Caco-2 (cell line): Measurements from ENCODE around the gene ALG12. TPM values are rescaled to one million over a fixed set of nuclear protein-coding genes. Genes with fewer than 3 reads are reported as not detected.

Experiments used
- BruUV-seq: library from RNA; stranded (reverse); fragments of 400-500 nt; replicated peaks from 2 replicates; lab custom pipeline; 2021; lab: Mats Ljungman, UMichigan
- CTCF ChIA-PET: fragments of 300-600 bp; sonication (Branson Sonifier 250); formaldehyde crosslinking; loops from one replicate; lab custom pipeline; 2022; ENCODE audit warnings: antibody characterized with exemption; lab: Charles Lee
- POLR2A ChIA-PET: fragments of 300-600 bp; sonication (Branson Sonifier 250); formaldehyde crosslinking; loops from one replicate; lab custom pipeline; 2022; ENCODE audit warnings: antibody characterized with exemption; lab: Charles Lee
- DNase-seq, 2 experiments: peaks; one replicate each; pipeline versions ENCODE4 v3.0.0 to v3.0.0-alpha.2; 2020 to 2022
- H3K27me3 ChIP-seq: replicated peaks from 2 replicates; pipeline ENCODE4 v1.6.0; 2011; ENCODE audit warnings: low read length; ENCODE audit not compliant: control insufficient read depth, insufficient read depth
- H3K36me3 ChIP-seq: 2 replicates; pipeline ENCODE4 v1.5.1; 2011; ENCODE audit warnings: low read length; ENCODE audit not compliant: control insufficient read depth, insufficient read depth
- H3K4me1 ChIP-seq: fragments of 250-450 bp; sonication (Bioruptor Pico); 2 replicates; pipeline ENCODE4 v1.5.1; 2020; ENCODE audit warnings: mild to moderate bottlenecking
- H3K4me3 ChIP-seq: 2 replicates; pipeline ENCODE4 v1.5.1; 2011; ENCODE audit warnings: low read depth, mild to moderate bottlenecking, control low read depth, low read length
- H3K9me3 ChIP-seq: fragments of 250-450 bp; sonication (Bioruptor Pico); 2 replicates; pipeline ENCODE4 v1.5.1; 2020; ENCODE audit warnings: mild to moderate bottlenecking, moderate library complexity
- H3K27ac Mint-ChIP-seq: one replicate; pipeline ENCODE4 v1.8.0; 2022; ENCODE audit warnings: mixed read lengths; ENCODE audit not compliant: unreplicated experiment
- H3K27me3 Mint-ChIP-seq: one replicate; pipeline ENCODE4 v1.8.0; 2022; ENCODE audit warnings: mixed read lengths; ENCODE audit not compliant: insufficient read depth, unreplicated experiment
- H3K36me3 Mint-ChIP-seq: one replicate; pipeline ENCODE4 v1.8.0; 2022; ENCODE audit warnings: mild to moderate bottlenecking, mixed read lengths; ENCODE audit not compliant: insufficient read depth, unreplicated experiment
- H3K4me1 Mint-ChIP-seq: one replicate; pipeline ENCODE4 v1.8.0; 2022; ENCODE audit warnings: low read depth, mixed read lengths; ENCODE audit not compliant: unreplicated experiment
- H3K4me3 Mint-ChIP-seq: one replicate; pipeline ENCODE4 v1.8.0; 2022; ENCODE audit warnings: mild to moderate bottlenecking, moderate library complexity, mixed read lengths; ENCODE audit not compliant: unreplicated experiment
- H3K9me3 Mint-ChIP-seq: one replicate; pipeline ENCODE4 v1.8.0; 2022; ENCODE audit warnings: mixed read lengths; ENCODE audit not compliant: unreplicated experiment
- intact Hi-C: fragments of 100-400 bp; cut with micrococcal nuclease; formaldehyde crosslinking; loops from one replicate; pipeline ENCODE4 v1.10.0; 2022; ENCODE audit not compliant: unreplicated experiment
- total RNA-seq: library from RNA; stranded (reverse); gene quantifications from 2 replicates; pipeline ENCODE4 v1.2.3, GENCODE V29; 2022
- TF ChIP-seq, protein P1 (sequence below), 2 experiments: fragments of 200-600 bp in 1 of 2; IDR thresholded peaks; 1 replicate in 1 of 2; 2 replicates in 1 of 2; pipeline versions ENCODE4 v1.5.1 to v1.8.0; 2011 to 2022; ENCODE audit warnings: antibody characterized with exemption in 1 of 2, control low read depth in 1 of 2, inconsistent platforms in 1 of 2, low read depth in 1 of 2, low read length in 1 of 2, mild to moderate bottlenecking in 1 of 2, moderate library complexity in 1 of 2; ENCODE audit not compliant: insufficient read depth in 1 of 2, severe bottlenecking in 1 of 2, unreplicated experiment in 1 of 2

The ALG12 gene
- total RNA-seq, 1 experiment from 2014 or later: 35.7 TPM

DNA sequence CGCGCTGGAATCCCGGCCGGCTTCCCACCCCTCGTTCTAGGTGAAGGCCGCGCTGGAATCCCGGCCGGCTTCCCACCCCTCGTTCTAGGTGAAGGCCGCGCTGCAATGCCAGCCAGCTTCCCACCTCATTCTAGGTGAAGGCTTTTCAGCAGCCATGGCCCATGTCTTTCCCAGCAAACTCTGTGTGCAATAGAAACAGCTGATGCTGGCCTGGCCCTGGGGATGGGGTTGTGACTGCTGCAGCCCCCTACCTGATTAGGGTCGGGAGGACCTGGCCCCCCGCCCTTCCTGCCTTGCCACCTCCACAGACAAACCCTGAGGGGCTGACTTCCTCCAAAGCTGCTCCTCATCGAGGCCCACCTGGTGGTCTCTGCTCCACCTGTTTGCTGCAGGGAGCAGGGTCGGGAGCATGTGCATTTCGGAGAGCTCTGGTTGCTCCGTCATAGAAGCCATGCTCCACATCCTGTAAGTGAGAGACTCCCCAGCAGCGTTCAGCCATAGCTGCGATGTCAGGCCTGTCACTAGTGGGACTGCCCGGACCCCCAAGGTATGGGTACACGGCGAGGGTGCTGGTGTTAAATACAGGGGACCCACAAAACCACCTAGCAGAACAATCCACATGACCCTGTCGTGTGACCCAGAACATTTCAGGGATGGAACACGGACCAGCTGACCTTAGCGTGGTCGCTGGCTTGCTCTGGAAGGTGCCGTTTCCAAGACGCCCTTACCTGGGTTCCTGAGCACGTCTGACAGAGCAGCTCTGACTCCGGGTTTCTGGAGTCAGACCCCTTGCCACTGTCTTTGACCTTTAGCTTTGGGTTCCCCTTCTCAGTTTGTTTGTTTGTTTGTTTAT lies 61.2 kb downstream of the ALG12 start:
- no peak overlapping the region for H3K4me3 ChIP-seq
- no peaks in the 10 kb centered on the region for H3K9me3 ChIP-seq
- DNase-seq: no peak
- H3K27ac Mint-ChIP-seq: no peak overlapping the region
- POLR2A ChIA-PET: interaction anchor here (0.6 kb wide), 1 partner anchor 74 kb away, joined by 5 read pairs; no protein-coding TSS in a partner anchor
- H3K4me1 Mint-ChIP-seq: peaks cover 12% of the 10 kb centered on the region
- H3K9me3 Mint-ChIP-seq: no peaks in the 10 kb centered on the region
- CTCF ChIA-PET: no interaction called here
- no peak overlapping the region for H3K4me3 Mint-ChIP-seq
- H3K27me3 ChIP-seq: no peaks in the 10 kb centered on the region
- H3K27me3 Mint-ChIP-seq: no peaks in the 10 kb centered on the region
- intact Hi-C loops: no loop called here
- peaks cover 16% of the 10 kb centered on the region for H3K4me1 ChIP-seq
- TF ChIP-seq, protein P1, sequence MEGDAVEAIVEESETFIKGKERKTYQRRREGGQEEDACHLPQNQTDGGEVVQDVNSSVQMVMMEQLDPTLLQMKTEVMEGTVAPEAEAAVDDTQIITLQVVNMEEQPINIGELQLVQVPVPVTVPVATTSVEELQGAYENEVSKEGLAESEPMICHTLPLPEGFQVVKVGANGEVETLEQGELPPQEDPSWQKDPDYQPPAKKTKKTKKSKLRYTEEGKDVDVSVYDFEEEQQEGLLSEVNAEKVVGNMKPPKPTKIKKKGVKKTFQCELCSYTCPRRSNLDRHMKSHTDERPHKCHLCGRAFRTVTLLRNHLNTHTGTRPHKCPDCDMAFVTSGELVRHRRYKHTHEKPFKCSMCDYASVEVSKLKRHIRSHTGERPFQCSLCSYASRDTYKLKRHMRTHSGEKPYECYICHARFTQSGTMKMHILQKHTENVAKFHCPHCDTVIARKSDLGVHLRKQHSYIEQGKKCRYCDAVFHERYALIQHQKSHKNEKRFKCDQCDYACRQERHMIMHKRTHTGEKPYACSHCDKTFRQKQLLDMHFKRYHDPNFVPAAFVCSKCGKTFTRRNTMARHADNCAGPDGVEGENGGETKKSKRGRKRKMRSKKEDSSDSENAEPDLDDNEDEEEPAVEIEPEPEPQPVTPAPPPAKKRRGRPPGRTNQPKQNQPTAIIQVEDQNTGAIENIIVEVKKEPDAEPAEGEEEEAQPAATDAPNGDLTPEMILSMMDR (IDR thresholded peaks at IDR 0.05; ENCODE audit: insufficient read depth in 1 of 2, low read depth in 1 of 2, low read length in 1 of 2, severe bottlenecking in 1 of 2, unreplicated experiment in 1 of 2): no peak
- H3K36me3 ChIP-seq: no peaks in the 10 kb centered on the region
- peaks cover 22% of the 10 kb centered on the region for H3K36me3 Mint-ChIP-seq
- no TSS peak for BruUV-seq

DNA sequence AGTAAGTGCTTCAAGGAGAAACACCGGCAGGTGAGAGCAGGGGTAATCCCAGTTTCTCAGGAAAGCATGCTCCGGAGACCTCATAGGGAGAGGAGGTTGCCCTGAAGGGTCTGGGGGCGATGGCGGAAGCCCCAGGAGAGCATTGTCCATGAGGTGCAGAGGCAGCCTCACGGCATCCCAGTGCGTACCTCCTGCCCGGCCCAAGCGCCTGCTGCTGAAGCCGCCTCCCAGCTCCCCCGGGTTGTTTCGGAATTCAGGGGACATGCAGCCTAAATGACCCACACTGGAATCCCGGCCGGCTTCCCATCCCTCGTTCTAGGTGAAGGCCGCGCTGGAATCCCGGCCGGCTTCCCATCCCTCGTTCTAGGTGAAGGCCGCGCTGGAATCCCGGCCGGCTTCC lies 61.9 kb downstream of the ALG12 start:
- no TSS peak for BruUV-seq
- no peaks in the 10 kb centered on the region for H3K27me3 ChIP-seq
- H3K4me3 Mint-ChIP-seq: peak overlapping the region; percentile 90
- H3K36me3 Mint-ChIP-seq: peaks cover 22% of the 10 kb centered on the region
- no peaks in the 10 kb centered on the region for H3K9me3 ChIP-seq
- no peak overlapping the region for H3K4me3 ChIP-seq
- peaks cover 22% of the 10 kb centered on the region for H3K4me1 ChIP-seq
- no peak overlapping the region for H3K27ac Mint-ChIP-seq
- no peak for DNase-seq
- H3K36me3 ChIP-seq: no peaks in the 10 kb centered on the region
- no peaks in the 10 kb centered on the region for H3K27me3 Mint-ChIP-seq
- intact Hi-C loops: no loop called here
- ChIA-PET CTCF (no interaction called here), POLR2A (no interaction called here)
- TF ChIP-seq, protein P1 (IDR thresholded peaks at IDR 0.05; ENCODE audit: insufficient read depth in 1 of 2, low read depth in 1 of 2, low read length in 1 of 2, severe bottlenecking in 1 of 2, unreplicated experiment in 1 of 2): no peak
- no peaks in the 10 kb centered on the region for H3K9me3 Mint-ChIP-seq
- peaks cover 18% of the 10 kb centered on the region for H3K4me1 Mint-ChIP-seq

DNA sequence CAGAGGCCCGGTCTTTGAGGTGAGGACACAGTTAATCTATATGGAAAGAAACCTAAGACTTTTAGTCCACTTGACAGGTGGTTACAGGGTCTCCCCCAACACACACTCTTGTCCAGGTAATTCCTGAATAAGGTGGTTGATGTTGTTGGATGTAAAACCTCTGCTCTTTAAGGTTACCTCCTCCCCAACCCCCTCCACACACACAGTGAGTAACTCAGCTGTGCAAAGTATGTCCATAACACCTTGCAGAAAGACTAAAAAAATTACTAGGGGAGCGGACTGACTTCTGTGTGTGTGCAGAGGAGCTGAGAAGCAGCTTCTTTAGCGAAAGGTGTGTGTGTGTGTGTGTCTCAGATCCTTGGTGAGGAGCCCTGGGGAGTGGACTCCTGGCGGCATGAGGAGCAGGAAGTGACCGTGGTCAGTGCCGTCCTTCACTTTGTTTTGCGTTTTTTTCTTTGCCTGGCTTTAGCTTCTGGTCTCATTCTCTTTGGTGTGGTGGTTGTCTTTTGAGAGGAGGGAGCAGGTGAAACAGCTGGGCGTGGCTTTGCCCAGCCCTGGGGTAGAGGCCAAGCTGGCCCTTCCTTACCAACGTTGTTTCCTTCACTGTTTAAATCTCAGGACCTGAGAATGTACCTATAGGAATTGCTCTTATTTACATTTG lies 62.9 kb downstream of the ALG12 start:
- ChIA-PET POLR2A (interaction anchor here (0.6 kb wide), 1 partner anchor 13 kb away, joined by 7 read pairs; no protein-coding TSS in a partner anchor), CTCF (no interaction called here)
- H3K9me3 ChIP-seq: no peaks in the 10 kb centered on the region

More for the DNA sequence above, 62.9 kb downstream of the ALG12 start:
- H3K36me3 ChIP-seq: no peaks in the 10 kb centered on the region
- intact Hi-C loops: no loop called here
- H3K4me3 ChIP-seq: no peak overlapping the region
- peak overlapping the region; percentile 90 for H3K4me3 Mint-ChIP-seq
- no peaks in the 10 kb centered on the region for H3K9me3 Mint-ChIP-seq
- peak overlapping the region; percentile 90 for H3K27ac Mint-ChIP-seq
- H3K36me3 Mint-ChIP-seq: peaks cover 22% of the 10 kb centered on the region
- peaks cover 19% of the 10 kb centered on the region for H3K4me1 Mint-ChIP-seq
- BruUV-seq: no TSS peak
- H3K27me3 ChIP-seq: no peaks in the 10 kb centered on the region; the same call in 1 of the 2 replicates
- H3K4me1 ChIP-seq: peaks cover 22% of the 10 kb centered on the region
- no peaks in the 10 kb centered on the region for H3K27me3 Mint-ChIP-seq
- no peak for DNase-seq
- TF ChIP-seq, protein P1 (IDR thresholded peaks at IDR 0.05; ENCODE audit: insufficient read depth in 1 of 2, low read depth in 1 of 2, low read length in 1 of 2, severe bottlenecking in 1 of 2, unreplicated experiment in 1 of 2): no peak
